HG03558 (cell line): Measurements from ENCODE around the gene KCNN2.

ENCODE experiments used
- ATAC-seq: cut with Tn5 transposase; IDR thresholded peaks from one replicate; pipeline ENCODE4 v1.9.1; 2021; ENCODE audit warnings: moderate number of reproducible peaks; ENCODE audit not compliant: unreplicated experiment; ENCODE audit errors: extremely low read depth

Gene KCNN2

GRCh38 chr5:114361724-114362196 lies at the start of gene KCNN2:
Gene KCNN2 (plus strand): TSS chr5:114362070. CDS start chr5:114362140, 70 bp downstream.
- no peak for ATAC-seq

GRCh38 chr5:114312658-114313057 lies 49.2 kb upstream of the KCNN2 start:
- no peak for ATAC-seq

GRCh38 chr5:114314061-114314460 lies 47.8 kb upstream of the KCNN2 start:
- no peak for ATAC-seq

DNA sequence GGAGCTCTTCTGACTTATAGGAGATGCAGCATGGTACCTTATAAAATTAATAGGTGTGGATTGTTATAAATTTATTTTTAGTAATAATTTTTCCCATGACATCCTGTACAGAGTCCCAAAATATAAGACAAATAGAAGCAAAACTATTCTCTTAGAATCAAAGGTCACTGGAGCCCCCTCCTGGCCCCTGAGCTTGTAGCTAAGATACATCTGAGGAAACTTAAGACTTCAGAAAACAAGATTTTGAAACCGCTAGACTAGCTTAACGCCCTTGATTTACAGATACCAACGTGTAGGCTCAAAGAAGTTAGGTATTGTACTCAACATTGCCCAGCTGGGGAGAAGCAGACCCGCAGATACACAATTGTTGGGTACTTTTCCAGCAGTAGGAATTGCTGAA lies 45.7 kb upstream of the KCNN2 start:
- no peak for ATAC-seq

GRCh38 chr5:114317751-114318150 lies 44.1 kb upstream of the KCNN2 start:
- no peak for ATAC-seq

- no peak for ATAC-seq
These were observed 42.6 kb upstream of the KCNN2 start for GRCh38 chr5:114319236-114319635.

- no peak for ATAC-seq
These were observed 42.0 kb upstream of the KCNN2 start for GRCh38 chr5:114319821-114320220.

- no peak for ATAC-seq
These were observed 37.6 kb upstream of the KCNN2 start for GRCh38 chr5:114324282-114324681.

DNA sequence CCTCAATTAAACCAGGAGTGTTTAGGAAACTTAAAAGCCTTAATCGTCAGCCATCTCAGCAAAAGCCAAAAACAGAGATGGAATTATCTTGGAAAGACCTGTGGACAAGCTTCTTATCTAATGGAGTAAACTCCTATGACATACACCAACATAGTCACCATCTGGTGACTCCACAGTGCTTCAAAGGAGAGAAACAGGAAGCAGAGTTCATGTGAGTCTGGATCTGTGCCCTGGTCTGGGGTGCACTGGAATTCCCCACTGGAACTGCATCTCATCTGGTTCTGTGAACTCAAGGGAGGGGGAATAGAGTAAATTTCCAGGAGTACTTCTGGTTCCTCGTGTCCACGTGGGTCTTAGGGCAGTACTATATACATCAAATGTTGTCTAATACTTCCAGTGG lies 36.3 kb upstream of the KCNN2 start:
- ATAC-seq = no peak

DNA sequence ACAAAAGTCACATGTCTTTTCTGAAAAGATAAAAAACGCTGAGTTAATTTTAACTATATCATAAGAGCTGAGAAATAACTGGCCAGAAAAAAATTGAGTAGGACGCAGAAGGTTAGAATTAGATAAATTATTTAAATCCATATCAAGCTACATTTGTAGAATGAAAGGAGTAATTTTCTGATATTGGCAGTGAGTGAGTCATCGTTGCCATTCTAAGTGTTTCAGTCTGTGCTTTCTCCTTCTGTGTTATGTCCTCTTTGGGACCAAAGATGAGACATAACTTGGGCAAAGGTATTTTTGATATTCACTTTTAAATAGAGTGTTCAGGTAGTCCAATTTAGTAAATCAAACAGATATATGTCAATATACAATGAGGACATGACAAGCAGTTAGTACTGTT lies 34.4 kb upstream of the KCNN2 start:
- ATAC-seq = no peak

- ATAC-seq = no peak
These were observed 33.9 kb upstream of the KCNN2 start for GRCh38 chr5:114327987-114328386.

DNA sequence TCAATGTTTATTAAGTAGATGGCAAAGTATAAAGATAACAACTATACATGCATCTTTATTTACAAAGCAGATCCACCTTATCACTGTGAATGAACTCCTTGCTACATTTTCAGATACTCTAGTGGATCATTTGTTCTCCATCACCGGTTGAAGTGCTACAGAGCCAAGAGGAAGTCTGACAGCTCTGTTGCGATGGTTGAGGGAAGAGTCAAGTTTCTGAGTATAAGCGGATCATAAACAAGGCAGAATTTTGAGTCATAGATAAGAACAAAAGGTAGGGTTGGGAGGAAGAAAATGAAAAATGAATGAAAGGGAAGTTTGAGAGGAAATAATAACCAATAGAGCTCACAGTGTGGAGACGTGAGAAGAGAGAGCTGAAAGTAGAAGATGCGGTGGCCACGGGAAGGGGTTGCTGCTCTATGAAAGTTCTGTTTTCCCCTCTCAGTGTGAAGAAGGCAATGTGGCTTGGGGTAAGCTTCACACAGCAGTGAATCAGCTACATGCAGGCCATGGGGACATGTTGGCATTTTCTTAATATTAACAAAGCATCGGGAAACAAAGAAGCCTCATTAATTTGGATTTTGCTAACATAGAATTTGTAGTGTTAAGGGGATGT lies 30.8 kb upstream of the KCNN2 start:
- ATAC-seq = no peak

- no peak for ATAC-seq
These were observed 29.4 kb upstream of the KCNN2 start for GRCh38 chr5:114332493-114332892.

- ATAC-seq = no peak
These were observed 28.9 kb upstream of the KCNN2 start for GRCh38 chr5:114332925-114333324.

DNA sequence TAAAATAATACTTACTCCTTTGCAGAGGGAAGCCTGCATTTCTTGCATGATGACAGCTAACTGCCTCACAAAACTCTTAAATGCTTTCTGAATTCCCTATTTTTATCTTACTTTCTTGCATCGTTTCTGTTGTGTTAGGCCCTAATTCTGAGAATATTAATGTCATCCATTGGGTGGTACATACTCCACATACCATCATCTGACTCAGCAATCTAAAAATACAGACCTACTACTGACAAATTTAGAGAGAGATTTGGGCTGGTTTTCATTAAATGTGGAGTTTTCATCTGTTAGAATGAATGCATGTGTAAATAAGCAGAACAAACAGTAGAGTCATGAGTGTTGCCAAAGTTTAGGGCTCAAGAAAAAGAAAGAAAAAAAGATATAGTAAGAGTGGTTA lies 26.5 kb upstream of the KCNN2 start:
- no peak for ATAC-seq

- ATAC-seq = no peak
These were observed 22.8 kb upstream of the KCNN2 start for GRCh38 chr5:114339108-114339507.

DNA sequence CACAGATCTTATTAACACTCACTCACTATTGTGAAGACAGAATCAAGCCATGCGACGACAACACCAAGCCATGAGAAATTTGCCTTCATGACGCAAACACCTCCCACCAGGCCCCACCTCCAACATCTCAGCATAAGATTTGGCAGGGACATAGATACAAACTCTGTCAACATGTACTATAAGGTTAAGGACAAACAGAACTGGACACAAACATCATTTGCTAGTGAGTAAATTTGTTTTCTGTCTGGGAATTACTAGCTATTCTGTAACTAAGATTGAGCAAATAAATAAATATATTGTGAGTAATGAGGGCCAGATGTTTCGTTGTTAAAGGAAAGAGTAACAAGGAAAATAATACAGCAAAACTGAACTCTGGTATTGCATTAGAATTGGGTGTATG lies 15.7 kb upstream of the KCNN2 start:
- no peak for ATAC-seq

DNA sequence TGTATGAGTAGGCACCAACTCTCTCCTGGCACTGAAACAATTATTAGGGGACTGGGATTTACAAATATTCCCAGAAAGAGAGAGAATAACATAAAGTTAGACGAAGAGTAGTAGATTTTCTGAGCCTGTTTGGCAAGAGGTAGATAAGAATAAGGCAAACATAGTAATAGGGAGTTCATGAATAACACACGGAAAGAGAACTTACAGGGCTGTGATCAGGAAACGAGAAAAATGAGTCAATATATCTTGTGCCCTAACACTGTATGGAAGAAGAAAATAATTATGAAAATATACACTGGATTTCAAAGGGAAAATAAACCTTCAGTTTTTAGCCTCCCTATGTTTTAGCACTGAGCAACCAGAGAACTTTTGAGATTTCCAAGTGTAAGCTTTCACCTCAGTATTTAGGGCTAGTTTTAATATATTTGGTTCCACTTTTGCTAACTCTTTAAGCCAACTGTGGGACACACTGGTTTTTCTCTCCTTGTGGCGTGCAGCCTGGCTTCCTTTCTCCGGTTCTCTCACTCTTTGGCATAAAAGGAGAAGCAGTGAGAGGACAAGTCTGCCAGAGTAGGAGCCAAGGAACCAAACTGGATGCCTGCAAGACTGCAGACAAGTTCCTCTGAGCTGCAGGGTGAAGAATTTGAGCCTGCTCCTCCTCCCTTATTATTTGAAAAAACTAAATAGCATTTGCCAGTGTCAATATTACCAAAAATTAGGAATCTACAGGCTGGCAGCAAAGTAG lies 6.6 kb upstream of the KCNN2 start:
- no peak for ATAC-seq

DNA sequence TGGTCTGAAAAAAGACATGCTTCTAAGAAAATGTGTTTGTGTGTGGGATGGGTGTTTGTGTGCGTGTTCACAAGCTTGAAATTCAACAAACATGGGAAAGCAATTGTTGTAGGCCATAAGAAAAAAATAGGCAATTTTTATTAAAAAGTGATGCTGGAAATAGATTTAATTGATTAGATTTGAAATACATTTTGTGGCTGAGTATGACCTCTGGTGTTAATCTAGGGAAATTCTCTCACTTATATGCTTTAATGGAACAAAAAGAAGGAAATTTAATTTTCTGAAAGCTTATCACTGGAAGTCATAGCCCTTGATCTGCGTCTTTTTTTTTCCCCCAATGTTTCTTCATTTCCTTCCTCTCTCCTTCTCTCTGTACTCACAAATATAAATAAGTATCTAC lies 3.5 kb upstream of the KCNN2 start:
- ATAC-seq = no peak

GRCh38 chr5:114360357-114360756 lies 1.5 kb upstream of the KCNN2 start:
- no peak for ATAC-seq

GRCh38 chr5:114360816-114361723 lies 800 bp upstream of the KCNN2 start:
- no peak for ATAC-seq
